ENCODE measurements around the gene DZIP1L. TPM values are rescaled to one million over a fixed set of nuclear protein-coding genes. Genes with fewer than 3 reads are reported as not detected.

The DZIP1L gene
- total RNA-seq, 1 experiment from 2014 or later = 2.3 TPM

GRCh38 chr3:138127636-138128365 lies 12.4 kb upstream of the DZIP1L start:
- DNase-seq = no peak
- Histone ChIP-seq H3K4me1 (replicated peaks; ENCODE audit: insufficient read depth) (no peaks in the 10 kb centered on the region), H3K36me3 (ENCODE audit: low read depth) (no peaks in the 10 kb centered on the region), H3K79me2 (ENCODE audit: low read depth) (no peaks in the 10 kb centered on the region), H3K27ac (no peak overlapping the region), H2AFZ (no peak overlapping the region), H4K20me1 (ENCODE audit: insufficient read depth) (no peaks in the 10 kb centered on the region), H3K9me2 (ENCODE audit: insufficient read depth) (no peaks in the 10 kb centered on the region), H3K4me2 (no peak overlapping the region), H3F3A (ENCODE audit: insufficient read depth, low read depth) (no peaks in the 10 kb centered on the region), H3K9me3 (ENCODE audit: insufficient read depth, low read depth) (no peaks in the 10 kb centered on the region), H3K27me3 (ENCODE audit: insufficient read depth, low read depth) (no peaks in the 10 kb centered on the region; the same call in 1 of the 2 replicates), H3K4me3 (no peak overlapping the region)
- CTCF ChIA-PET = interaction anchor here (0.7 kb wide), 1 partner anchor 187 kb away, joined by 5 read pairs; no protein-coding TSS in a partner anchor
- POLR2A ChIA-PET (ENCODE audit: unreplicated experiment) = interaction anchor here (0.6 kb wide), 2 partner anchors 1044 to 1415 kb away, joined by 3 to 8 read pairs; no protein-coding TSS in a partner anchor
- TF ChIP-seq CTCF (conservative IDR thresholded peaks at IDR 0.05) (no peak), EZH2 (IDR thresholded peaks at IDR 0.05; ENCODE audit: low read depth) (no peak)
- no TSS peak for BruUV-seq (replicated peaks)
- intact Hi-C loops (cut with micrococcal nuclease; ENCODE audit: unreplicated experiment) = no loop called here

- Histone ChIP-seq H3K36me3 (ENCODE audit: low read depth) (no peaks in the 10 kb centered on the region), H3F3A (ENCODE audit: insufficient read depth, low read depth) (no peaks in the 10 kb centered on the region), H3K4me3 (no peak overlapping the region), H3K4me1 (replicated peaks; ENCODE audit: insufficient read depth) (no peaks in the 10 kb centered on the region), H3K27me3 (ENCODE audit: insufficient read depth, low read depth) (no peaks in the 10 kb centered on the region; the same call in 1 of the 2 replicates), H4K20me1 (ENCODE audit: insufficient read depth) (no peaks in the 10 kb centered on the region), H3K79me2 (ENCODE audit: low read depth) (no peaks in the 10 kb centered on the region), H3K9me3 (ENCODE audit: insufficient read depth, low read depth) (no peaks in the 10 kb centered on the region), H2AFZ (no peak overlapping the region), H3K9me2 (ENCODE audit: insufficient read depth) (no peaks in the 10 kb centered on the region), H3K27ac (no peak overlapping the region), H3K4me2 (no peak overlapping the region)
- ChIA-PET CTCF (no interaction called here), POLR2A (ENCODE audit: unreplicated experiment) (no interaction called here)
- BruUV-seq (replicated peaks) = no TSS peak
- intact Hi-C loops (cut with micrococcal nuclease; ENCODE audit: unreplicated experiment) = no loop called here
- TF ChIP-seq EZH2 (IDR thresholded peaks at IDR 0.05; ENCODE audit: low read depth) (no peak), CTCF (conservative IDR thresholded peaks at IDR 0.05) (no peak)
- no peak for DNase-seq
Measured at GRCh38 chr3:138125548-138126221, 10.3 kb upstream of the DZIP1L start.

- no peaks in the 10 kb centered on the region for H3K36me3 ChIP-seq (ENCODE audit: low read depth)
- no peak overlapping the region for H2AFZ ChIP-seq
- ChIA-PET POLR2A (ENCODE audit: unreplicated experiment) (no interaction called here), CTCF (no interaction called here)
- H3K27me3 ChIP-seq (ENCODE audit: insufficient read depth, low read depth) = no peaks in the 10 kb centered on the region; the same call in 1 of the 2 replicates
- no peak for DNase-seq
- no peak overlapping the region for H3K4me2 ChIP-seq
- H3K9me2 ChIP-seq (ENCODE audit: insufficient read depth) = no peaks in the 10 kb centered on the region
- H3F3A ChIP-seq (ENCODE audit: insufficient read depth, low read depth) = no peaks in the 10 kb centered on the region
- intact Hi-C loops (cut with micrococcal nuclease; ENCODE audit: unreplicated experiment) = no loop called here
- no peak overlapping the region for H3K27ac ChIP-seq
- H4K20me1 ChIP-seq (ENCODE audit: insufficient read depth) = no peaks in the 10 kb centered on the region
- no peak overlapping the region for H3K4me3 ChIP-seq
- BruUV-seq (replicated peaks) = no TSS peak
- no peaks in the 10 kb centered on the region for H3K79me2 ChIP-seq (ENCODE audit: low read depth)
- H3K4me1 ChIP-seq (replicated peaks; ENCODE audit: insufficient read depth) = no peaks in the 10 kb centered on the region
- H3K9me3 ChIP-seq (ENCODE audit: insufficient read depth, low read depth) = no peaks in the 10 kb centered on the region; the same call in 1 of the 2 replicates
- TF ChIP-seq EZH2 (IDR thresholded peaks at IDR 0.05; ENCODE audit: low read depth) = no peak
- TF ChIP-seq CTCF (conservative IDR thresholded peaks at IDR 0.05) = no peak
Measured at GRCh38 chr3:138124706-138125355, 9.4 kb upstream of the DZIP1L start.

All from PC-9 (cell line).